Astrocyte (in vitro differentiated cells and primary cell): ENCODE measurements around the gene IFT80. TPM values are rescaled to one million over a fixed set of nuclear protein-coding genes. Genes with fewer than 3 reads are reported as not detected.

Source experiments
- DNase-seq: peaks from one replicate; pipeline ENCODE4 v3.0.0-alpha.2; 2010; ENCODE audit warnings: low read depth
- FAIRE-seq: peaks from 2 replicates; lab custom pipeline; 2011; peaks lifted over from hg19 to GRCh38; lab: Jason Lieb, UNC
- H2AFZ ChIP-seq: 2 replicates; pipeline ENCODE4 v1.6.0; 2012; ENCODE audit warnings: low read depth, low read length, inconsistent platforms
- H3K27ac ChIP-seq: 2 replicates; pipeline ENCODE4 v1.5.1; 2011; ENCODE audit warnings: low read depth, low read length, inconsistent platforms
- H3K27me3 ChIP-seq: 2 replicates; pipeline ENCODE4 v1.6.0; 2011; ENCODE audit warnings: low read length, inconsistent platforms; ENCODE audit not compliant: insufficient read depth
- H3K36me3 ChIP-seq: 2 replicates; pipeline ENCODE4 v1.5.1; 2011; ENCODE audit warnings: low read length, inconsistent platforms; ENCODE audit not compliant: insufficient read depth
- H3K4me1 ChIP-seq: 2 replicates; pipeline ENCODE4 v1.5.1; 2011; ENCODE audit warnings: low read length, inconsistent platforms; ENCODE audit not compliant: insufficient read depth
- H3K4me2 ChIP-seq: 2 replicates; pipeline ENCODE4 v1.6.0; 2012; ENCODE audit warnings: low read length, inconsistent platforms
- H3K4me3 ChIP-seq: 2 replicates; pipeline ENCODE4 v1.5.1; 2011; ENCODE audit warnings: low read depth, mild to moderate bottlenecking, low read length, inconsistent platforms; ENCODE audit not compliant: insufficient read depth
- H3K79me2 ChIP-seq: 2 replicates; pipeline ENCODE4 v1.6.0; 2012; ENCODE audit warnings: mild to moderate bottlenecking, low read length, inconsistent platforms; ENCODE audit not compliant: insufficient read depth
- H3K9ac ChIP-seq: 2 replicates; pipeline ENCODE4 v1.6.0; 2012; ENCODE audit warnings: mild to moderate bottlenecking, low read length, inconsistent platforms
- H3K9me3 ChIP-seq: 2 replicates; pipeline ENCODE4 v1.5.1; 2012; ENCODE audit warnings: low read depth, mild to moderate bottlenecking, low read length, inconsistent platforms; ENCODE audit not compliant: insufficient read depth
- H4K20me1 ChIP-seq: 2 replicates; pipeline ENCODE4 v1.6.0; 2012; ENCODE audit warnings: low read length, inconsistent platforms; ENCODE audit not compliant: insufficient read depth
- H3K27ac Mint-ChIP-seq: one replicate; pipeline ENCODE4 v1.8.0; 2021; ENCODE audit warnings: mild to moderate bottlenecking, mixed read lengths; ENCODE audit not compliant: unreplicated experiment
- H3K27me3 Mint-ChIP-seq: one replicate; pipeline ENCODE4 v1.8.0; 2021; ENCODE audit warnings: low read depth, mixed read lengths; ENCODE audit not compliant: unreplicated experiment
- H3K36me3 Mint-ChIP-seq: one replicate; pipeline ENCODE4 v1.8.0; 2021; ENCODE audit warnings: low read depth, mixed read lengths; ENCODE audit not compliant: unreplicated experiment
- H3K4me1 Mint-ChIP-seq: one replicate; pipeline ENCODE4 v1.8.0; 2021; ENCODE audit warnings: low read depth, mixed read lengths; ENCODE audit not compliant: unreplicated experiment
- H3K4me3 Mint-ChIP-seq: one replicate; pipeline ENCODE4 v1.8.0; 2021; ENCODE audit warnings: mild to moderate bottlenecking, moderate library complexity, mixed read lengths; ENCODE audit not compliant: unreplicated experiment
- H3K9me3 Mint-ChIP-seq: one replicate; pipeline ENCODE4 v1.8.0; 2021; ENCODE audit warnings: mild to moderate bottlenecking, mixed read lengths; ENCODE audit not compliant: unreplicated experiment
- CTCF ChIP-seq: IDR thresholded peaks from 2 replicates; pipeline ENCODE4 v1.5.1; 2011; ENCODE audit warnings: low read depth, mild to moderate bottlenecking, inconsistent platforms, low read length, moderate library complexity; ENCODE audit not compliant: insufficient read depth
- EZH2 ChIP-seq: IDR thresholded peaks from 2 replicates; pipeline ENCODE4 v1.6.1; 2012; ENCODE audit warnings: mild to moderate bottlenecking, low read length, inconsistent platforms; ENCODE audit not compliant: insufficient read depth
- total RNA-seq: library from RNA; stranded (reverse); gene quantifications from 2 replicates; pipeline ENCODE4 v1.2.1, GENCODE V29; 2021

IFT80 gene
- total RNA-seq, 1 donor from 2014 or later = 27.3 TPM

- no peak for DNase-seq
- FAIRE-seq = no peak
- Histone ChIP-seq H3K4me2 (peak overlapping the region; percentile 53), H3K36me3 (peaks cover 9% of the 10 kb centered on the region), H3K27ac (no peak overlapping the region), H3K79me2 (peaks cover 77% of the 10 kb centered on the region), H3K4me3 (no peak overlapping the region), H3K9me3 (no peaks in the 10 kb centered on the region), H2AFZ (no peak overlapping the region), H4K20me1 (peaks cover 7% of the 10 kb centered on the region), H3K9ac (no peak overlapping the region), H3K4me1 (peaks cover 14% of the 10 kb centered on the region), H3K27me3 (no peaks in the 10 kb centered on the region)
- peaks cover 13% of the 10 kb centered on the region for H3K36me3 Mint-ChIP-seq
- H3K4me3 Mint-ChIP-seq = no peak overlapping the region
- H3K27ac Mint-ChIP-seq = no peak overlapping the region
- H3K4me1 Mint-ChIP-seq = peaks cover 18% of the 10 kb centered on the region
- TF ChIP-seq CTCF = no peak
- TF ChIP-seq EZH2 = no peak
- no peaks in the 10 kb centered on the region for H3K27me3 Mint-ChIP-seq
- H3K9me3 Mint-ChIP-seq = peaks cover 3% of the 10 kb centered on the region
Observed at GRCh38 chr3:160446522-160447056, 47.6 kb upstream of the IFT80 start.

- Mint-ChIP-seq H3K36me3 (peaks cover 13% of the 10 kb centered on the region), H3K27ac (peak overlapping the region; percentile 85), H3K4me3 (peak overlapping the region; percentile 45), H3K27me3 (no peaks in the 10 kb centered on the region), H3K4me1 (peaks cover 16% of the 10 kb centered on the region), H3K9me3 (peaks cover 3% of the 10 kb centered on the region)
- Histone ChIP-seq H4K20me1 (peaks cover 7% of the 10 kb centered on the region), H3K27ac (no peak overlapping the region), H3K9me3 (no peaks in the 10 kb centered on the region), H3K4me3 (no peak overlapping the region), H3K36me3 (peaks cover 12% of the 10 kb centered on the region), H3K4me2 (peak overlapping the region; percentile 13), H3K79me2 (peaks cover 85% of the 10 kb centered on the region), H3K4me1 (peaks cover 14% of the 10 kb centered on the region), H3K27me3 (no peaks in the 10 kb centered on the region), H3K9ac (no peak overlapping the region), H2AFZ (no peak overlapping the region)
- TF ChIP-seq CTCF = no peak
- TF ChIP-seq EZH2 = no peak
- DNase-seq (no peak), FAIRE-seq (no peak)
Observed at GRCh38 chr3:160445854-160446253, 46.8 kb upstream of the IFT80 start.

GRCh38 chr3:160444411-160444810 is 45.4 kb upstream of the IFT80 start:
- Mint-ChIP-seq H3K27ac (no peak overlapping the region), H3K4me3 (no peak overlapping the region), H3K9me3 (peaks cover 1% of the 10 kb centered on the region), H3K27me3 (no peaks in the 10 kb centered on the region), H3K4me1 (peaks cover 9% of the 10 kb centered on the region), H3K36me3 (peaks cover 13% of the 10 kb centered on the region)
- no peak for TF ChIP-seq EZH2
- no peak for TF ChIP-seq CTCF
- no peak overlapping the region for H3K4me2 ChIP-seq
- H4K20me1 ChIP-seq = peaks cover 12% of the 10 kb centered on the region
- DNase-seq = no peak
- no peaks in the 10 kb centered on the region for H3K27me3 ChIP-seq
- H3K9ac ChIP-seq = no peak overlapping the region
- H3K36me3 ChIP-seq = peaks cover 12% of the 10 kb centered on the region
- FAIRE-seq = no peak
- peaks cover 9% of the 10 kb centered on the region for H3K4me1 ChIP-seq
- H3K9me3 ChIP-seq = no peaks in the 10 kb centered on the region
- H3K4me3 ChIP-seq = no peak overlapping the region
- no peak overlapping the region for H3K27ac ChIP-seq
- H3K79me2 ChIP-seq = peaks cover 99% of the 10 kb centered on the region
- H2AFZ ChIP-seq = no peak overlapping the region
